Amniotic stem cell (primary cell): ENCODE data around the gene ITGBL1.

ENCODE experiments used
- DNase-seq: peaks from one replicate; lab custom pipeline; 2025; lab: John Stamatoyannopoulos, UW

The ITGBL1 gene

GRCh38 chr13:101628900-101629299, 176.4 kb downstream of the ITGBL1 start:
- DNase-seq, result no peak

GRCh38 chr13:101631395-101631794, 178.9 kb downstream of the ITGBL1 start:
- DNase-seq, result no peak

- no peak for DNase-seq
Observed at GRCh38 chr13:101634142-101634541, 181.7 kb downstream of the ITGBL1 start.

GRCh38 chr13:101639711-101640110, 187.2 kb downstream of the ITGBL1 start:
- no peak for DNase-seq

GRCh38 chr13:101640788-101641400, 188.4 kb downstream of the ITGBL1 start:
- DNase-seq, result no peak

GRCh38 chr13:101645871-101646270, 193.4 kb downstream of the ITGBL1 start:
- no peak for DNase-seq

- no peak for DNase-seq
Observed at GRCh38 chr13:101647760-101648159, 195.3 kb downstream of the ITGBL1 start.

- DNase-seq, result no peak
Observed at GRCh38 chr13:101648766-101649487, 196.5 kb downstream of the ITGBL1 start.

GRCh38 chr13:101649488-101650126, 197.1 kb downstream of the ITGBL1 start:
- no peak for DNase-seq

GRCh38 chr13:101654883-101655282, 202.4 kb downstream of the ITGBL1 start:
- no peak for DNase-seq

- no peak for DNase-seq
Observed at GRCh38 chr13:101655435-101655834, 203.0 kb downstream of the ITGBL1 start.

- no peak for DNase-seq
Observed at GRCh38 chr13:101660711-101661110, 208.2 kb downstream of the ITGBL1 start.

GRCh38 chr13:101661839-101662238, 209.4 kb downstream of the ITGBL1 start:
- DNase-seq, result no peak

GRCh38 chr13:101673360-101674105, 221.1 kb downstream of the ITGBL1 start:
- DNase-seq, result no peak

- DNase-seq, result no peak
Observed at GRCh38 chr13:101681834-101682233, 229.4 kb downstream of the ITGBL1 start.

- no peak for DNase-seq
Observed at GRCh38 chr13:101686003-101686402, 233.5 kb downstream of the ITGBL1 start.

- no peak for DNase-seq
Observed at GRCh38 chr13:101690871-101691270, 238.4 kb downstream of the ITGBL1 start.

GRCh38 chr13:101691341-101691860, 238.9 kb downstream of the ITGBL1 start:
- no peak for DNase-seq

- DNase-seq, result no peak
Observed at GRCh38 chr13:101695870-101696516, 243.5 kb downstream of the ITGBL1 start.

GRCh38 chr13:101697745-101698144, 245.3 kb downstream of the ITGBL1 start:
- DNase-seq, result no peak

GRCh38 chr13:101698400-101698799, 245.9 kb downstream of the ITGBL1 start:
- peak; percentile 7 for DNase-seq

- DNase-seq, result no peak
Observed at GRCh38 chr13:101700598-101700997, 248.1 kb downstream of the ITGBL1 start.
